ENCODE results near the gene MAP2K7.

MAP2K7 gene

GRCh38 chr19:7910321-7911161, 6.9 kb downstream of the MAP2K7 start:
- no peaks in the 10 kb centered on the region for H3K27me3 ChIP-seq (ENCODE audit: insufficient read depth, low read length)
- no peaks in the 10 kb centered on the region for H3K36me3 ChIP-seq (ENCODE audit: insufficient read depth, low read length)
- H3K79me2 ChIP-seq (ENCODE audit: control insufficient read depth, insufficient read depth, low read length, unreplicated experiment): peaks cover 6% of the 10 kb centered on the region
- H3K27ac ChIP-seq (ENCODE audit: low read depth, low read length): no peak overlapping the region
- no peak overlapping the region for H3K4me3 ChIP-seq (ENCODE audit: low read depth, low read length)
- no peaks in the 10 kb centered on the region for H3K4me1 ChIP-seq (ENCODE audit: control insufficient read depth, insufficient read depth, low read length, unreplicated experiment)
- no peak overlapping the region for H2AFZ ChIP-seq (ENCODE audit: low read length, unreplicated experiment)

GRCh38 chr19:7911508-7912143, 7.9 kb downstream of the MAP2K7 start:
- no peak overlapping the region for H3K27ac ChIP-seq (ENCODE audit: low read depth, low read length)
- no peaks in the 10 kb centered on the region for H3K79me2 ChIP-seq (ENCODE audit: control insufficient read depth, insufficient read depth, low read length, unreplicated experiment)
- no peak overlapping the region for H3K4me3 ChIP-seq (ENCODE audit: low read depth, low read length)
- no peaks in the 10 kb centered on the region for H3K4me1 ChIP-seq (ENCODE audit: control insufficient read depth, insufficient read depth, low read length, unreplicated experiment)
- H3K27me3 ChIP-seq (ENCODE audit: insufficient read depth, low read length): no peaks in the 10 kb centered on the region
- H3K36me3 ChIP-seq (ENCODE audit: insufficient read depth, low read length): no peaks in the 10 kb centered on the region
- no peak overlapping the region for H2AFZ ChIP-seq (ENCODE audit: low read length, unreplicated experiment)

- no peak overlapping the region for H3K27ac ChIP-seq (ENCODE audit: low read depth, low read length)
Observed at GRCh38 chr19:7912144-7912696, 8.5 kb downstream of the MAP2K7 start.

GRCh38 chr19:7912697-7913564, 9.3 kb downstream of the MAP2K7 start:
- H2AFZ ChIP-seq (ENCODE audit: low read length, unreplicated experiment): no peak overlapping the region
- H3K36me3 ChIP-seq (ENCODE audit: insufficient read depth, low read length): no peaks in the 10 kb centered on the region
- H3K4me1 ChIP-seq (ENCODE audit: control insufficient read depth, insufficient read depth, low read length, unreplicated experiment): no peaks in the 10 kb centered on the region
- no peaks in the 10 kb centered on the region for H3K79me2 ChIP-seq (ENCODE audit: control insufficient read depth, insufficient read depth, low read length, unreplicated experiment)
- H3K27me3 ChIP-seq (ENCODE audit: insufficient read depth, low read length): no peaks in the 10 kb centered on the region
- H3K4me3 ChIP-seq (ENCODE audit: low read depth, low read length): no peak overlapping the region
- H3K27ac ChIP-seq (ENCODE audit: low read depth, low read length): no peak overlapping the region

More at GRCh38 chr19:7912144-7912696, 8.5 kb downstream of the MAP2K7 start:
- no peak overlapping the region for H2AFZ ChIP-seq (ENCODE audit: low read length, unreplicated experiment)
- H3K27me3 ChIP-seq (ENCODE audit: insufficient read depth, low read length): no peaks in the 10 kb centered on the region
- no peaks in the 10 kb centered on the region for H3K4me1 ChIP-seq (ENCODE audit: control insufficient read depth, insufficient read depth, low read length, unreplicated experiment)
- H3K4me3 ChIP-seq (ENCODE audit: low read depth, low read length): no peak overlapping the region
- no peaks in the 10 kb centered on the region for H3K79me2 ChIP-seq (ENCODE audit: control insufficient read depth, insufficient read depth, low read length, unreplicated experiment)
- no peaks in the 10 kb centered on the region for H3K36me3 ChIP-seq (ENCODE audit: insufficient read depth, low read length)

- Histone ChIP-seq H3K27ac (ENCODE audit: low read depth, low read length) (no peak overlapping the region), H3K27me3 (ENCODE audit: insufficient read depth, low read length) (no peaks in the 10 kb centered on the region), H3K4me1 (ENCODE audit: control insufficient read depth, insufficient read depth, low read length, unreplicated experiment) (no peaks in the 10 kb centered on the region)
Observed at GRCh38 chr19:7913652-7914051, 10.0 kb downstream of the MAP2K7 start.

GRCh38 chr19:7914099-7914498, 10.4 kb downstream of the MAP2K7 start:
- Histone ChIP-seq H3K27me3 (ENCODE audit: insufficient read depth, low read length) (no peaks in the 10 kb centered on the region), H3K4me1 (ENCODE audit: control insufficient read depth, insufficient read depth, low read length, unreplicated experiment) (no peaks in the 10 kb centered on the region), H3K79me2 (ENCODE audit: control insufficient read depth, insufficient read depth, low read length, unreplicated experiment) (no peaks in the 10 kb centered on the region), H3K36me3 (ENCODE audit: insufficient read depth, low read length) (no peaks in the 10 kb centered on the region), H3K4me3 (ENCODE audit: low read depth, low read length) (no peak overlapping the region), H3K27ac (ENCODE audit: low read depth, low read length) (no peak overlapping the region), H2AFZ (ENCODE audit: low read length, unreplicated experiment) (no peak overlapping the region)

More at GRCh38 chr19:7913652-7914051, 10.0 kb downstream of the MAP2K7 start:
- Histone ChIP-seq H3K4me3 (ENCODE audit: low read depth, low read length) (no peak overlapping the region), H3K36me3 (ENCODE audit: insufficient read depth, low read length) (no peaks in the 10 kb centered on the region), H3K79me2 (ENCODE audit: control insufficient read depth, insufficient read depth, low read length, unreplicated experiment) (no peaks in the 10 kb centered on the region), H2AFZ (ENCODE audit: low read length, unreplicated experiment) (no peak overlapping the region)

- no peaks in the 10 kb centered on the region for H3K27me3 ChIP-seq (ENCODE audit: insufficient read depth, low read length)
- H3K79me2 ChIP-seq (ENCODE audit: control insufficient read depth, insufficient read depth, low read length, unreplicated experiment): no peaks in the 10 kb centered on the region
- no peak within 1 kb of the TSS for H2AFZ ChIP-seq (ENCODE audit: low read length, unreplicated experiment)
- peak within 1 kb of the TSS; percentile 80 for H3K4me3 ChIP-seq (ENCODE audit: low read depth, low read length)
- no peaks in the 10 kb centered on the region for H3K36me3 ChIP-seq (ENCODE audit: insufficient read depth, low read length)
- no peak within 1 kb of the TSS for H3K27ac ChIP-seq (ENCODE audit: low read depth, low read length)
- H3K4me1 ChIP-seq (ENCODE audit: control insufficient read depth, insufficient read depth, low read length, unreplicated experiment): peaks cover under 1% of the 10 kb centered on the region
Observed at GRCh38 chr19:7914598-7915045, 10.9 kb downstream of the MAP2K7 start, which contains the start of gene TGFBR3L. Gene TGFBR3L (plus strand): TSS chr19:7914830.

- H3K4me3 ChIP-seq (ENCODE audit: low read depth, low read length): peak overlapping the region; percentile 80
Observed at GRCh38 chr19:7915250-7916102, 11.8 kb downstream of the MAP2K7 start.

GRCh38 chr19:7916103-7916954, 12.7 kb downstream of the MAP2K7 start:
- H3K27ac ChIP-seq (ENCODE audit: low read depth, low read length): no peak overlapping the region

More at GRCh38 chr19:7915250-7916102, 11.8 kb downstream of the MAP2K7 start:
- Histone ChIP-seq H3K27me3 (ENCODE audit: insufficient read depth, low read length) (no peaks in the 10 kb centered on the region), H3K79me2 (ENCODE audit: control insufficient read depth, insufficient read depth, low read length, unreplicated experiment) (no peaks in the 10 kb centered on the region), H2AFZ (ENCODE audit: low read length, unreplicated experiment) (no peak overlapping the region), H3K4me1 (ENCODE audit: control insufficient read depth, insufficient read depth, low read length, unreplicated experiment) (peaks cover 4% of the 10 kb centered on the region), H3K36me3 (ENCODE audit: insufficient read depth, low read length) (no peaks in the 10 kb centered on the region), H3K27ac (ENCODE audit: low read depth, low read length) (no peak overlapping the region)

More at GRCh38 chr19:7916103-7916954, 12.7 kb downstream of the MAP2K7 start:
- Histone ChIP-seq H3K27me3 (ENCODE audit: insufficient read depth, low read length) (no peaks in the 10 kb centered on the region), H3K79me2 (ENCODE audit: control insufficient read depth, insufficient read depth, low read length, unreplicated experiment) (peaks cover under 1% of the 10 kb centered on the region), H2AFZ (ENCODE audit: low read length, unreplicated experiment) (no peak overlapping the region), H3K4me3 (ENCODE audit: low read depth, low read length) (peak overlapping the region; percentile 80), H3K36me3 (ENCODE audit: insufficient read depth, low read length) (no peaks in the 10 kb centered on the region), H3K4me1 (ENCODE audit: control insufficient read depth, insufficient read depth, low read length, unreplicated experiment) (peaks cover 4% of the 10 kb centered on the region)
